Immature natural killer cell (primary cell): ENCODE data around the gene ZNF638. TPM values are rescaled to one million over a fixed set of nuclear protein-coding genes. Genes with fewer than 3 reads are reported as not detected.
A peak's percentile ranks its signal among the peaks of the same experiment; 100 is the strongest.
"Not testable (repeated sequence)": the region's sequence is repeated elsewhere in the genome, so short reads cannot be mapped to it uniquely, and the experiment has no call there.

ENCODE experiments used
- DNase-seq, 3 donors: peaks; one replicate each; pipeline ENCODE4 v3.0.0; 2022; ENCODE audit warnings: mixed read lengths in 1 of 3
- H3K27ac Mint-ChIP-seq, 6 donors: one replicate each; pipeline ENCODE4 v1.8.0; 2020; ENCODE audit warnings: mixed read lengths in 6 of 6, mild to moderate bottlenecking in 5 of 6, inconsistent platforms in 4 of 6, moderate library complexity in 3 of 6
- H3K27me3 Mint-ChIP-seq, 3 donors: one replicate each; pipeline ENCODE4 v1.8.0; 2020 to 2021; ENCODE audit warnings: low read depth in 3 of 3, mild to moderate bottlenecking in 3 of 3, mixed read lengths in 3 of 3, moderate library complexity in 3 of 3, inconsistent platforms in 1 of 3
- H3K36me3 Mint-ChIP-seq, 3 donors: one replicate each; pipeline ENCODE4 v1.8.0; 2020; ENCODE audit warnings: mixed read lengths in 3 of 3, inconsistent platforms in 2 of 3, mild to moderate bottlenecking in 2 of 3
- H3K4me1 Mint-ChIP-seq, 2 donors: one replicate each; pipeline ENCODE4 v1.8.0; 2020; ENCODE audit warnings: inconsistent platforms in 2 of 2, mild to moderate bottlenecking in 2 of 2, mixed read lengths in 2 of 2, moderate library complexity in 1 of 2
- H3K4me3 Mint-ChIP-seq, 5 donors: one replicate each; pipeline ENCODE4 v1.8.0; 2020; ENCODE audit warnings: mild to moderate bottlenecking in 5 of 5, mixed read lengths in 5 of 5, inconsistent platforms in 3 of 5, moderate library complexity in 3 of 5
- H3K9me3 Mint-ChIP-seq, 6 donors: one replicate each; pipeline ENCODE4 v1.8.0; 2020; ENCODE audit warnings: mild to moderate bottlenecking in 6 of 6, mixed read lengths in 6 of 6, inconsistent platforms in 4 of 6, moderate library complexity in 3 of 6
- polyA plus RNA-seq, 3 donors: library from polyadenylated mRNA; unstranded; fragments of 300-500 nt; fragmentation: Illumina TruSeq; gene quantifications; one replicate each; pipeline ENCODE4 v1.2.3, GENCODE V29; 2021

The ZNF638 gene
- polyA plus RNA-seq, 3 donors from 2014 or later, result 9.4 to 37.7 (median 21.8) TPM

DNA sequence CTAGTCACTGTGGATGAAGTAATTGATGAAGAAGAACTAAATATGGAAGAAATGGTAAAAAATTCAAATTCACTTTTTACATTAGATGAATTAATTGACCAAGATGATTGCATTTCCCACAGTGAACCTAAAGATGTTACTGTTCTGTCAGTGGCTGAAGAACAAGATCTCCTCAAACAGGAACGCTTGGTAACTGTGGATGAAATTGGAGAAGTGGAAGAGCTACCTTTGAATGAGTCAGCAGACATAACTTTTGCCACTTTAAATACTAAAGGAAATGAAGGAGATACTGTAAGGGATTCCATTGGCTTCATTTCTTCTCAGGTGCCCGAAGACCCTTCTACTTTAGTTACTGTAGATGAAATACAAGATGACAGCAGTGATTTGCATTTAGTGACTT, 95.1 kb downstream of the ZNF638 start:
- H3K27ac Mint-ChIP-seq, result peak overlapping the region in 1 of 6 donors; percentile 29
- no peaks in the 10 kb centered on the region for H3K27me3 Mint-ChIP-seq
- peaks cover 34 to 55% (median 50%) of the 10 kb centered on the region in 3 donors for H3K36me3 Mint-ChIP-seq
- no peaks in the 10 kb centered on the region for H3K9me3 Mint-ChIP-seq
- H3K4me3 Mint-ChIP-seq, result no peak overlapping the region
- DNase-seq, result no peak
- peaks cover 0 to 12% of the 10 kb centered on the region in 2 donors for H3K4me1 Mint-ChIP-seq

- Mint-ChIP-seq H3K27ac (peak overlapping the region in 3 of 6 donors; percentile 7 to 83 (median 10)), H3K36me3 (peaks cover 27 to 59% (median 51%) of the 10 kb centered on the region in 3 donors), H3K27me3 (no peaks in the 10 kb centered on the region), H3K4me3 (no peak overlapping the region), H3K4me1 (peaks cover 0 to 4% of the 10 kb centered on the region in 2 donors), H3K9me3 (no peaks in the 10 kb centered on the region)
- DNase-seq, result no peak
These were observed 97.1 kb downstream of the ZNF638 start for GRCh38 chr2:71428472-71429383.

- not testable (repeated sequence) for H3K4me3 Mint-ChIP-seq, H3K9me3 Mint-ChIP-seq, H3K27me3 Mint-ChIP-seq, DNase-seq
- H3K4me1 Mint-ChIP-seq, result peaks cover 22 to 28% of the 10 kb centered on the region in 2 donors
- H3K27ac Mint-ChIP-seq, result peak overlapping the region in 1 of 6 donors; percentile 52
- H3K36me3 Mint-ChIP-seq, result peaks cover 11 to 25% (median 11%) of the 10 kb centered on the region in 3 donors
These were observed 113.6 kb downstream of the ZNF638 start for GRCh38 chr2:71445142-71445541.

GRCh38 chr2:71446505-71446904, 114.9 kb downstream of the ZNF638 start:
- peaks cover 0 to 7% (median 4%) of the 10 kb centered on the region in 3 donors for H3K27me3 Mint-ChIP-seq
- no peak overlapping the region for H3K4me3 Mint-ChIP-seq
- H3K4me1 Mint-ChIP-seq, result peaks cover 34 to 41% of the 10 kb centered on the region in 2 donors
- peaks cover 7 to 17% (median 8%) of the 10 kb centered on the region in 3 donors for H3K36me3 Mint-ChIP-seq
- no peaks in the 10 kb centered on the region for H3K9me3 Mint-ChIP-seq
- DNase-seq, result no peak
- no peak overlapping the region for H3K27ac Mint-ChIP-seq

DNA sequence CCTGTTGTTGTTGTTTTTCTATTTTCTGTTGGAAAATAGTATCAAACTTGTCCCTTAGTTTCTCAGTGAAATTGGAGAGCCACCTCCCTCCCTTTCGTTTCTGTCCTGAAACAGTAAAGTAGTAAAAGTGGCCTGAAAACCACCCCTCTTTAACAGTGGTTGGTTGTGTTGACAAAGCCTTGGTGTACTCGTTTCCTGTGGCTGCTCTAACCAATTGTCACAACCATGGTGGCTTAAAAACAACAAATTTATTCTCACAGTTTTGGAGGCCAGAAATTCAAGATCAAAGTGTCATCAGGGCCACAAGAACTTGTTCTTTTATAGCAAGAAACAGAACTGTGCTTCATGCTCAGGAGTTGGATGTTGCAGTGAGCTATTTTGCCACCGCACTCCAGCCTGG, 117.8 kb downstream of the ZNF638 start:
- H3K4me1 Mint-ChIP-seq, result peaks cover 57 to 63% of the 10 kb centered on the region in 2 donors
- peak; percentile 43 to 62 (median 60) for DNase-seq
- peak overlapping the region; percentile 79 to 91 (median 86) for H3K27ac Mint-ChIP-seq
- H3K9me3 Mint-ChIP-seq, result no peaks in the 10 kb centered on the region
- peak overlapping the region; percentile 59 to 77 (median 76) for H3K4me3 Mint-ChIP-seq
- peaks cover 0 to 27% (median 11%) of the 10 kb centered on the region in 3 donors for H3K27me3 Mint-ChIP-seq
- peaks cover 3 to 8% (median 4%) of the 10 kb centered on the region in 3 donors for H3K36me3 Mint-ChIP-seq

DNA sequence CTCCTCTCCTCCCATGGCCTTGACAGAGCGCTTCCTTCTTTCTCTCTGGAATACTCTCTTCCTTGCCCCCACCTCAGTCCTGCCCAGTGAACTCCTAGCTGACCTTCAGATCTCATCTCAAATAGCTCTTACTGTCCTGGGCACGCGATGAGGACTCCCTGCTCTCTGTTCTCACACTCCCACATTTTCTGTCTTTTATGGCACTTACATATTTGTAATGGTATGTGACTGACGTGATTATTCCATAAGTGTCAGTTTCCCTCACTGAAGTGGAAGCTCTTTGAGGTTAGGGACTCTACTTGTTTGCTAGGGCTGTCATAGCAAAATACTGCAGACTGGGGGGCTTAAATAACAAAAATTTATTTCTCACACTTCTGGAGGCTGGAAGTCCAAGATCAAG, 120.1 kb downstream of the ZNF638 start:
- peaks cover 0 to 3% (median 0%) of the 10 kb centered on the region in 3 donors for H3K36me3 Mint-ChIP-seq
- peak overlapping the region in 1 of 6 donors; percentile 65 for H3K27ac Mint-ChIP-seq
- peaks cover 3 to 30% (median 21%) of the 10 kb centered on the region in 3 donors for H3K27me3 Mint-ChIP-seq
- no peaks in the 10 kb centered on the region for H3K9me3 Mint-ChIP-seq
- peaks cover 69 to 85% of the 10 kb centered on the region in 2 donors for H3K4me1 Mint-ChIP-seq
- no peak for DNase-seq
- H3K4me3 Mint-ChIP-seq, result peak overlapping the region in 3 of 5 donors; percentile 0 to 59 (median 41)

GRCh38 chr2:71452565-71452964, 121.0 kb downstream of the ZNF638 start:
- no peak for DNase-seq
- Mint-ChIP-seq H3K4me3 (peak overlapping the region; percentile 37 to 83 (median 54)), H3K4me1 (peaks cover 69 to 83% of the 10 kb centered on the region in 2 donors), H3K27me3 (peaks cover 4 to 30% (median 23%) of the 10 kb centered on the region in 3 donors), H3K27ac (peak overlapping the region in 3 of 6 donors; percentile 22 to 68 (median 23)), H3K36me3 (no peaks in the 10 kb centered on the region), H3K9me3 (no peaks in the 10 kb centered on the region)

DNA sequence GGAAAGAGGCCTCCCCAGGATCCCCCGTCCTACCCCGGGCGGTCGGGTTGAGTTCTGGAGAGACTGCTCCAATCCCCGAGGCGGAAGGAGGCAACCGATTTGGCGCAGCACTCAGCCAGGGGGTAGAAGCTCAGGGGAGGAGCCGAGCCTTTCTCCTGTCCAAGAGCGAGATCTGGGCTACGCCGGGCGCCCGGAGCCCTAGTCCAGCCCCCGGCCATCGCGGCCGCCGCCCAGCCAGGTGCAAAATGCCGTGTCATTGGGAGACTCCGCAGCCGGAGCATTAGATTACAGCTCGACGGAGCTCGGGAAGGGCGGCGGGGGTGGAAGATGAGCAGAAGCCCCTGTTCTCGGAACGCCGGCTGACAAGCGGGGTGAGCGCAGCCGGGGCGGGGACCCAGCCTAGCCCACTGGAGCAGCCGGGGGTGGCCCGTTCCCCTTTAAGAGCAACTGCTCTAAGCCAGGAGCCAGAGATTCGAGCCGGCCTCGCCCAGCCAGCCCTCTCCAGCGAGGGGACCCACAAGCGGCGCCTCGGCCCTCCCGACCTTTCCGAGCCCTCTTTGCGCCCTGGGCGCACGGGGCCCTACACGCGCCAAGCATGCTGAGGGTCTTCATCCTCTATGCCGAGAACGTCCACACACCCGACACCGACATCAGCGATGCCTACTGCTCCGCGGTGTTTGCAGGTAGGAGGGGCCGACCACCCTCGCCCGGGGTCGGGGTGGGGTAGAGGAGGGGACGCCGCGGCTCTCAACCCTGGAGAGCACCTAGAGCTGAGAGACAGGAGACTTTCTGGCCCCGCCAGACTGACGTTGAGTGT, 122.0 kb downstream of the ZNF638 start, which contains the start of gene DYSF:
TSS of gene DYSF (plus strand) at position 158 of the 817 bp plus-strand sequence.
- Mint-ChIP-seq H3K9me3 (no peaks in the 10 kb centered on the region), H3K36me3 (no peaks in the 10 kb centered on the region), H3K4me1 (peaks cover 63 to 73% of the 10 kb centered on the region in 2 donors), H3K27ac (peak within 1 kb of the TSS in 3 of 6 donors; percentile 22 to 68 (median 23)), H3K27me3 (peaks cover 4 to 30% (median 23%) of the 10 kb centered on the region in 3 donors), H3K4me3 (peak within 1 kb of the TSS; percentile 70 to 83 (median 79))
- peak in 1 of 3 donors; percentile 10 for DNase-seq

GRCh38 chr2:71454221-71455010, 122.8 kb downstream of the ZNF638 start:
- Mint-ChIP-seq H3K27ac (no peak overlapping the region), H3K4me1 (peaks cover 55 to 64% of the 10 kb centered on the region in 2 donors), H3K4me3 (peak overlapping the region; percentile 49 to 83 (median 79)), H3K36me3 (no peaks in the 10 kb centered on the region), H3K9me3 (no peaks in the 10 kb centered on the region), H3K27me3 (peaks cover 4 to 28% (median 23%) of the 10 kb centered on the region in 3 donors)
- DNase-seq, result no peak

DNA sequence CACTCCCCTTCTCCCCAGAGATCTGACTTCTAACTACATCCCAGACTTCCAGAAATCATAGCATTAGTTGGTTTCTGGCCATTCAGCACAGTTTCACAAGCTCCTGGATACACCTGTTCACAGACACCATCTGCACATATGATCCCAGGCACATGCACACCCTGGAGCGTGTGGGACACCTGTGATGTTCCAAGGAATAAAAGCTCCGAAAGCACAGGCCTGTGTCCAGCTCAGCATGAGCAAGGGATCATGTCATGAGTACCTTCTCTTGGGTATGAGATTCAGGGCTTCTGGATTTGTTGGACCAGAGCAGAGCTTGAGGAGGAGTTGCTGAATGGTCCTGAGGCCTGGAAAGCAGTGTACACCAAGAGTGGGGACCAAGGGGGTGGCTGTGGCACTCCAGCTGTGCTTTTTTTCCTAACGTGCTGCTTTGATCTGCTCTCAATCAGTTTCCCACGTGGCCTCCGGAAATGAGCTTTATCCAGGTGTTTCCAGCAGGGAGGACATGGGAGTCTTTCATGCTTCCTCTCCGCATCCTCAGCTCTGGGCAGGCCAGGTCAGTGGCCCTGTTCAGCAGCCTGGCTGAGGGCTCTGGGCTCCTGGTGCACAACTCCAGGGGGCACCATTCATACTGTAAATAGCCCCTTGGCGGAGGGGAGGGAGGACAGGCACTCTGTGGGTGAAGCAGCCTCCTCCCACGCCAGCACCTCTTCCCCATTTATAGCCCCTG, 123.6 kb downstream of the ZNF638 start:
- Mint-ChIP-seq H3K36me3 (no peaks in the 10 kb centered on the region), H3K4me1 (peaks cover 47 to 57% of the 10 kb centered on the region in 2 donors), H3K9me3 (no peaks in the 10 kb centered on the region), H3K27ac (peak overlapping the region in 1 of 6 donors; percentile 43), H3K27me3 (peaks cover 4 to 26% (median 23%) of the 10 kb centered on the region in 3 donors), H3K4me3 (peak overlapping the region; percentile 9 to 71 (median 52))
- DNase-seq, result no peak

DNA sequence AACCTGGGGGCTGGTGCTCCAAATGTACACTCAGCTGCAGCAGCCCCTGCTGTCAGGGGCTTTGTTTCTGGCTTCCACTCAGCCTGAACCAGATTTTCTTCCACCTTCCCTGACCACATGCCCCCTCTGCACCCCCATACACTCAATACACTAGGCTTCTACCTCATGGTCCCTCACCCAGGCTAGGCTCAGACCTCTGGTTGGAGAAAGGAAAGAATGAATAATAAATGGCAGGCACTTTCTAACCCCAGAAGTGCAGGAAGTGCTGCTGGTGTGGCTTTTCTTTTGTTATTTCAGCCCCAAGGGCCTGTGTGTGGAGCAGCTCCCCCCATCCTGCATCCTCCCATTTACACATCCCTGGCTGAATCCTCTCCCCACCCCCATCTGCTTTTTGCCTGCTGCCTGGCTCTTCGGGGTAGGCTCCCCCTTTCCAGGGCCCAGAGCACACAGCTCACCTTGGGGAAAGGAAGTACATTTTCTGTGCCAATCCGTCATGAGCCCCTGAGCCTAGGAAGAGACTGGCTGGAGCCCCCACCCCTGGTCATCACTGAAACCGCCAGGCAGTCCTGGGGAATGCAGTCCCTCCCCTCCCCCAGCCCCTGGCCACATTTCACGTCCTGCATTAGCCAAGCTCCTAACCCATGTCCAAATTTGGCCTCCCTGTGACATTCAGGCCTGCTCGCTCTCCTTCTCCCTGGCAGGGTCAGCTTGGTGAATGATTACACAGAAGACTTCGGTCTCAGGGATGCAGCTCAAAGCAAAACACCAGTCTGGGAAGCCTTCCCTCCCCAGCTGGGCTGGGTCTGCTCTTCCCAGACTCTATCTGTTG, 124.4 kb downstream of the ZNF638 start:
- H3K4me1 Mint-ChIP-seq, result peaks cover 41 to 49% of the 10 kb centered on the region in 2 donors
- no peak overlapping the region for H3K27ac Mint-ChIP-seq
- no peaks in the 10 kb centered on the region for H3K36me3 Mint-ChIP-seq
- H3K9me3 Mint-ChIP-seq, result no peaks in the 10 kb centered on the region
- H3K27me3 Mint-ChIP-seq, result peaks cover 4 to 25% (median 23%) of the 10 kb centered on the region in 3 donors
- peak overlapping the region in 3 of 5 donors; percentile 27 to 51 (median 33) for H3K4me3 Mint-ChIP-seq
- DNase-seq, result no peak
